HEK293 (cell line): Measurements from ENCODE around the gene ANKRD31.

Experiments used
- CTCF ChIA-PET: fragments of 350-600 bp; formaldehyde crosslinking; extraction: SDS; loops from one replicate; lab custom pipeline; 2021; ENCODE audit warnings: antibody characterized with exemption; lab: Yijun Ruan, JAX
- POLR2A ChIA-PET: fragments of 300-600 bp; formaldehyde crosslinking; extraction: SDS; loops from one replicate; lab custom pipeline; 2020; ENCODE audit warnings: antibody characterized with exemption, inconsistent platforms; lab: Yijun Ruan, JAX
- H3K27ac ChIP-seq: fragments of 200-500 bp; sonication (Bioruptor generic); 2 replicates; pipeline ENCODE4 v1.5.1; 2014; ENCODE audit warnings: low read depth, low read length, control low read depth, inconsistent platforms; ENCODE audit errors: extremely low read depth
- H3K36me3 ChIP-seq, 2 experiments: fragments of 200-500 bp in 1 of 2; sonication (Bioruptor generic) in 1 of 2; 1 replicate in 1 of 2; 2 replicates in 1 of 2; pipeline ENCODE4 v1.5.1; 2014 to 2017; ENCODE audit warnings: inconsistent platforms in 2 of 2, low read length in 2 of 2; ENCODE audit not compliant: control insufficient read depth in 2 of 2, insufficient read depth in 1 of 2
- H3K4me1 ChIP-seq: fragments of 200-500 bp; sonication (Bioruptor generic); 2 replicates; pipeline ENCODE4 v1.5.1; 2014; ENCODE audit warnings: mild to moderate bottlenecking, low read length, inconsistent platforms; ENCODE audit not compliant: control insufficient read depth, insufficient read depth
- H3K4me3 ChIP-seq: 2 replicates; pipeline ENCODE4 v1.5.1; 2011; ENCODE audit warnings: low read depth, mild to moderate bottlenecking, control low read depth, low read length, moderate library complexity
- H3K9me3 ChIP-seq: fragments of 200-500 bp; sonication (Bioruptor generic); 2 replicates; pipeline ENCODE4 v1.5.1; 2014; ENCODE audit warnings: low read depth, low read length, inconsistent platforms; ENCODE audit not compliant: control insufficient read depth, insufficient read depth
- EGR2 ChIP-seq: fragments of 450-650 bp; formaldehyde crosslinking; IDR thresholded peaks from 2 replicates; pipeline ENCODE4 v1.5.1; 2016; ENCODE audit warnings: low read depth, missing biosample characterization, missing genetic modification characterization
- FEZF1 ChIP-seq: fragments of 450-650 bp; formaldehyde crosslinking; IDR thresholded peaks from 2 replicates; pipeline ENCODE4 v1.5.1; 2016; ENCODE audit warnings: missing biosample characterization, missing genetic modification characterization
- GLIS2 ChIP-seq: fragments of 450-650 bp; formaldehyde crosslinking; IDR thresholded peaks from 2 replicates; pipeline ENCODE4 v1.5.1; 2016; ENCODE audit warnings: missing biosample characterization, missing genetic modification characterization
- HOXD13 ChIP-seq: sonication (generic); formaldehyde crosslinking; IDR thresholded peaks from 2 replicates; pipeline ENCODE4 v1.8.0; 2022; ENCODE audit warnings: missing genetic modification reagents, borderline replicate concordance
- KLF1 ChIP-seq: fragments of 450-650 bp; formaldehyde crosslinking; IDR thresholded peaks from 2 replicates; pipeline ENCODE4 v1.5.1; 2016; ENCODE audit warnings: missing biosample characterization, missing genetic modification characterization
- MEIS1 ChIP-seq: sonication (generic); formaldehyde crosslinking; IDR thresholded peaks from 2 replicates; pipeline ENCODE4 v1.8.1; 2022; ENCODE audit warnings: missing genetic modification reagents, mild to moderate bottlenecking, borderline replicate concordance
- OSR2 ChIP-seq: fragments of 450-650 bp; formaldehyde crosslinking; IDR thresholded peaks from 2 replicates; pipeline ENCODE4 v1.5.1; 2016; ENCODE audit warnings: missing biosample characterization, missing genetic modification characterization
- PRDM1 ChIP-seq: fragments of 450-650 bp; formaldehyde crosslinking; IDR thresholded peaks from 2 replicates; pipeline ENCODE4; 2016; ENCODE audit warnings: missing biosample characterization, missing genetic modification characterization
- SCRT1 ChIP-seq: fragments of 450-650 bp; formaldehyde crosslinking; IDR thresholded peaks from 2 replicates; pipeline ENCODE4 v1.5.1; 2016; ENCODE audit warnings: missing biosample characterization, missing genetic modification characterization, borderline replicate concordance
- ZBTB21 ChIP-seq: fragments of 450-650 bp; formaldehyde crosslinking; IDR thresholded peaks from 2 replicates; pipeline ENCODE4 v1.5.1; 2017; ENCODE audit warnings: missing biosample characterization, missing genetic modification characterization
- ZBTB8A ChIP-seq: fragments of 450-650 bp; formaldehyde crosslinking; IDR thresholded peaks from 2 replicates; pipeline ENCODE4 v1.5.1; 2016; ENCODE audit warnings: missing biosample characterization, missing genetic modification characterization
- ZFP3 ChIP-seq: fragments of 450-650 bp; formaldehyde crosslinking; IDR thresholded peaks from 2 replicates; pipeline ENCODE4 v1.5.1; 2016; ENCODE audit warnings: low read depth, missing biosample characterization, missing genetic modification characterization
- ZFP69B ChIP-seq: fragments of 450-650 bp; formaldehyde crosslinking; IDR thresholded peaks from 2 replicates; pipeline ENCODE4 v1.5.1; 2016; ENCODE audit warnings: missing biosample characterization, missing genetic modification characterization
- ZNF10 ChIP-seq: fragments of 450-650 bp; formaldehyde crosslinking; IDR thresholded peaks from 2 replicates; pipeline ENCODE4 v1.5.1; 2017; ENCODE audit warnings: missing biosample characterization, missing genetic modification characterization
- ZNF155 ChIP-seq: fragments of 450-650 bp; formaldehyde crosslinking; IDR thresholded peaks from 2 replicates; pipeline ENCODE4 v1.5.1; 2016; ENCODE audit warnings: missing biosample characterization, missing genetic modification characterization
- ZNF184 ChIP-seq: fragments of 450-650 bp; IDR thresholded peaks from 2 replicates; pipeline ENCODE4 v1.5.1; 2018; ENCODE audit warnings: missing biosample characterization, mild to moderate bottlenecking, missing genetic modification characterization
- ZNF292 ChIP-seq: fragments of 450-650 bp; formaldehyde crosslinking; IDR thresholded peaks from 2 replicates; pipeline ENCODE4 v1.5.1; 2016; ENCODE audit warnings: low read depth, missing biosample characterization, missing genetic modification characterization, borderline replicate concordance
- ZNF324 ChIP-seq: fragments of 450-650 bp; formaldehyde crosslinking; IDR thresholded peaks from 2 replicates; pipeline ENCODE4 v1.5.1; 2016; ENCODE audit warnings: missing biosample characterization, missing genetic modification characterization
- ZNF335 ChIP-seq: fragments of 450-650 bp; formaldehyde crosslinking; conservative IDR thresholded peaks from 2 replicates; pipeline ENCODE4 v1.5.1; 2016; ENCODE audit warnings: missing biosample characterization, missing genetic modification characterization
- ZNF350 ChIP-seq: fragments of 450-650 bp; formaldehyde crosslinking; IDR thresholded peaks from 2 replicates; pipeline ENCODE4 v1.5.0; 2017; ENCODE audit warnings: missing biosample characterization, mild to moderate bottlenecking, missing genetic modification characterization
- ZNF391 ChIP-seq: fragments of 450-650 bp; formaldehyde crosslinking; IDR thresholded peaks from 2 replicates; pipeline ENCODE4 v1.5.1; 2016; ENCODE audit warnings: low read depth, missing biosample characterization, missing genetic modification characterization, borderline replicate concordance
- ZNF701 ChIP-seq: fragments of 450-650 bp; formaldehyde crosslinking; IDR thresholded peaks from 2 replicates; pipeline ENCODE4 v1.5.1; 2016; ENCODE audit warnings: missing biosample characterization, missing genetic modification characterization
- ZNF76 ChIP-seq: fragments of 450-650 bp; formaldehyde crosslinking; IDR thresholded peaks from 2 replicates; pipeline ENCODE4; 2016; ENCODE audit warnings: low read depth, missing biosample characterization, missing genetic modification characterization, borderline replicate concordance
- ZNF791 ChIP-seq: fragments of 450-650 bp; formaldehyde crosslinking; IDR thresholded peaks from 2 replicates; pipeline ENCODE4 v1.5.1; 2016; ENCODE audit warnings: missing biosample characterization, missing genetic modification characterization
- TF ChIP-seq, protein P1 (sequence below): fragments of 450-650 bp; formaldehyde crosslinking; IDR thresholded peaks from 2 replicates; pipeline ENCODE4 v1.5.1; 2016; ENCODE audit warnings: missing biosample characterization, missing genetic modification characterization, low read depth
- TF ChIP-seq, protein P2 (sequence below): fragments of 450-650 bp; formaldehyde crosslinking; IDR thresholded peaks from 2 replicates; pipeline ENCODE4 v1.5.1; 2016; ENCODE audit warnings: missing biosample characterization, missing genetic modification characterization
- TF ChIP-seq, protein P3 (sequence below): fragments of 450-650 bp; formaldehyde crosslinking; optimal IDR thresholded peaks from 2 replicates; pipeline ENCODE3; 2016; ENCODE audit warnings: missing biosample characterization, mild to moderate bottlenecking, missing genetic modification characterization

The ANKRD31 gene

DNA sequence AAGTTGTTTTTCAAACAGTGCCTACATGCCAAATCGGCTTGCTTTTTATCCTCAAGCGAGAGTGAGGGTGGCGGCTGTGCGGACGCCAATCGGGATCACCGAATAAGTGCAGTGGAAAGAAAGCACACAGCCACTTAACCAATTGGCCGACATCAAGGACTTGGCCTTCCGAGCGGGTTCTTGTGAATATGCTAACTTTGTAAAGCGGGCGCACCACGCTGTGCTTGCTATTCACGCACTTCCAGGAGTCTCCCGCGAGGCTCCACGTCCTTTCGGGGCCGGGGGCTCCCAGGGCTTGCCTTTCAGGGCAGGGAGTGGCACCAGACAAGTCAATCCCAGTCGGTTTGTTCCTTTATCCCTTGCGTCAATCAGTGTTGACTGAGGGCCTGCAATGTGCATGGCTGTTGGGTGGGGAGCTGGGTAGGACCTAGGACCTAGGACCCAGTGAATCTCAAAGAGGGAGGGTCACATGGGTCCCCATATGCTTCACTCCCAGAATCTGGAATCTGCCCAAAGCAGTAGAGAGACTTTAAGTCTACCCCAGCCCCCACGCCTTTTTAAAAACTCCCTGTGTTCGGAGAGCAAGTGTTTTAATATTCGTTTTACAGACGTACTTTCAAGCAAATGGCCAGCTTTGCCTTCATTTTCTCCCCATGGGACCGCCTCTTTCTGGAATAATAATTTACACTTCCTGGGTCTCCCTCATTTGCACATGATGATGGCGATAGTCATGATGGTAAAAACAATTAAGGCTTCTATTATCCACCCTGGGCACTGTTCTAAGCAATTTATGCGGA, 182.3 kb downstream of the ANKRD31 start:
- POLR2A ChIA-PET: interaction anchor here (0.9 to 1.4 kb wide), 2 partner anchors 183 to 282 kb away, joined by 4 read pairs; partner anchors contain the start of genes ANKRD31 and HMGCR
- Histone ChIP-seq H3K36me3 (no peaks in the 10 kb centered on the region), H3K4me1 (peaks cover 7% of the 10 kb centered on the region), H3K9me3 (no peaks in the 10 kb centered on the region), H3K4me3 (peak overlapping the region; percentile 67), H3K27ac (peak overlapping the region; percentile 53; the same call in 1 of the 2 replicates)
- TF ChIP-seq, protein P1, sequence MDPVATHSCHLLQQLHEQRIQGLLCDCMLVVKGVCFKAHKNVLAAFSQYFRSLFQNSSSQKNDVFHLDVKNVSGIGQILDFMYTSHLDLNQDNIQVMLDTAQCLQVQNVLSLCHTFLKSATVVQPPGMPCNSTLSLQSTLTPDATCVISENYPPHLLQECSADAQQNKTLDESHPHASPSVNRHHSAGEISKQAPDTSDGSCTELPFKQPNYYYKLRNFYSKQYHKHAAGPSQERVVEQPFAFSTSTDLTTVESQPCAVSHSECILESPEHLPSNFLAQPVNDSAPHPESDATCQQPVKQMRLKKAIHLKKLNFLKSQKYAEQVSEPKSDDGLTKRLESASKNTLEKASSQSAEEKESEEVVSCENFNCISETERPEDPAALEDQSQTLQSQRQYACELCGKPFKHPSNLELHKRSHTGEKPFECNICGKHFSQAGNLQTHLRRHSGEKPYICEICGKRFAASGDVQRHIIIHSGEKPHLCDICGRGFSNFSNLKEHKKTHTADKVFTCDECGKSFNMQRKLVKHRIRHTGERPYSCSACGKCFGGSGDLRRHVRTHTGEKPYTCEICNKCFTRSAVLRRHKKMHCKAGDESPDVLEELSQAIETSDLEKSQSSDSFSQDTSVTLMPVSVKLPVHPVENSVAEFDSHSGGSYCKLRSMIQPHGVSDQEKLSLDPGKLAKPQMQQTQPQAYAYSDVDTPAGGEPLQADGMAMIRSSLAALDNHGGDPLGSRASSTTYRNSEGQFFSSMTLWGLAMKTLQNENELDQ (tag by site-specific recombination): no peak
- TF ChIP-seq SCRT1 (no peak), OSR2 (tag by site-specific recombination) (no peak), PRDM1 (tag by site-specific recombination) (no peak), ZNF324 (no peak)
- CTCF ChIA-PET: interaction anchor here (0.6 to 0.8 kb wide), 3 partner anchors 690 to 1204 kb away, joined by 3 to 4 read pairs (median 4); no protein-coding TSS in a partner anchor

DNA sequence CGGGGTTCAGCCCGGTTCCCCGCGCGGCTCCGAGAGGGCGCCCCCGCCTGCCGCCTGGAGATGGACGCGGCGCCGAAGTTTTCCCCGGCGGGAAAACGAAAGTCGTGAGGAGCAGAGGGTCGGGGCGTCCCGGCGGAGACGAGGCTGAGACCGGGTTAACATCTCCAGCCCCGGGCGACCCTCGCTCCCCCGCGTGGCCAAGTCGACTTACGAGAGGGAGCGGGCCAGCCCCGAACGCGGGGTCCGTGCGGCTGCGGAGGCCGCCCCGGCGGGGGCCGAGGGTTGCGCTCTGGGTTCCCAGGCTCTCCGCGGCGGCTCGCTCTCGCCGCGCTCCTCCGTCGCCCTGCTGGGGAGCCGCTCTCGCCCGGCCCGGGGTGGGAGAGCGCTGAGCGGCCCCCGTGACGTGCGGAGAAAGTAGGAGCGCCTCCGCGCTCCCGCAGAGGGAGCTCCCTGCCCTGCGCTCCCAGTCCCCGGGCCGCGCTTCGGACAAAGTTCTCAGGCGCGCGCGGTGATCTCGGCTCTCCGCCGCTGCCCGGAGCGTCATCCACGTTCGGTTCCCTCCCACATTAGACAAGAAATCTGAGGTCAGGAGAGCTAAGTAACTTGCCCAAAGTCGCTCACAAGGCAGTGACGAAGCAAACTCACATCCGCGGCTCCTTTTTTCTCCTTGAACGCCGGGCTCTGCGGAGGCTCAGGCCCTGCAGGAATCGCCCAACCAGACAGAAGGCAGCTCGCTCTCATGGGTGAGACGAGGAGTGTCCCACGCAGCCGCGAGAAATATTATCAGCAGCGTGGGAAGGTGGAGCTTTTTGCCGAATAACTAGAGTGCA, 183.2 kb downstream of the ANKRD31 start:
- H3K27ac ChIP-seq: peak overlapping the region; percentile 53; the same call in 1 of the 2 replicates
- POLR2A ChIA-PET: interaction anchor here (0.9 to 1.4 kb wide), 2 partner anchors 183 to 283 kb away, joined by 4 read pairs; partner anchors contain the start of genes ANKRD31 and HMGCR
- peak overlapping the region; percentile 67 for H3K4me3 ChIP-seq
- no peaks in the 10 kb centered on the region for H3K9me3 ChIP-seq
- H3K4me1 ChIP-seq: peaks cover 7% of the 10 kb centered on the region
- CTCF ChIA-PET: interaction anchor here (0.6 to 0.8 kb wide), 3 partner anchors 689 to 1205 kb away, joined by 3 to 4 read pairs (median 4); no protein-coding TSS in a partner anchor
- no peaks in the 10 kb centered on the region for H3K36me3 ChIP-seq
- TF ChIP-seq ZNF184 (tag by site-specific recombination) (no peak), PRDM1 (tag by site-specific recombination) (peak; percentile 65), ZNF292 (tag by site-specific recombination) (no peak), FEZF1 (no peak), MEIS1 (CRISPR knock-in tag) (no peak), ZNF391 (tag by site-specific recombination) (no peak), ZFP69B (tag by site-specific recombination) (no peak), ZNF10 (tag by site-specific recombination) (no peak), ZNF350 (tag by site-specific recombination) (no peak), EGR2 (tag by site-specific recombination) (no peak), GLIS2 (tag by site-specific recombination) (peak; percentile 71), ZNF791 (tag by site-specific recombination) (no peak), HOXD13 (CRISPR knock-in tag) (no peak), ZFP3 (tag by site-specific recombination) (0 out of 2 replicates have a peak, but pooled peaks have one; percentile 18), ZNF701 (tag by site-specific recombination) (no peak), ZBTB21 (tag by site-specific recombination) (no peak), ZNF335 (tag by site-specific recombination) (peak; percentile 78), ZNF76 (tag by site-specific recombination) (peak; percentile 17; the same call in 1 of the 2 replicates), KLF1 (no peak), ZNF155 (tag by site-specific recombination) (no peak), ZBTB8A (peak; percentile 69)
- TF ChIP-seq, protein P2, sequence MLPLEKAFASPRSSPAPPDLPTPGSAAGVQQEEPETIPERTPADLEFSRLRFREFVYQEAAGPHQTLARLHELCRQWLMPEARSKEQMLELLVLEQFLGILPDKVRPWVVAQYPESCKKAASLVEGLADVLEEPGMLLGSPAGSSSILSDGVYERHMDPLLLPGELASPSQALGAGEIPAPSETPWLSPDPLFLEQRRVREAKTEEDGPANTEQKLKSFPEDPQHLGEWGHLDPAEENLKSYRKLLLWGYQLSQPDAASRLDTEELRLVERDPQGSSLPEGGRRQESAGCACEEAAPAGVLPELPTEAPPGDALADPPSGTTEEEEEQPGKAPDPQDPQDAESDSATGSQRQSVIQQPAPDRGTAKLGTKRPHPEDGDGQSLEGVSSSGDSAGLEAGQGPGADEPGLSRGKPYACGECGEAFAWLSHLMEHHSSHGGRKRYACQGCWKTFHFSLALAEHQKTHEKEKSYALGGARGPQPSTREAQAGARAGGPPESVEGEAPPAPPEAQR (tag by site-specific recombination): no peak
- TF ChIP-seq, protein P3, sequence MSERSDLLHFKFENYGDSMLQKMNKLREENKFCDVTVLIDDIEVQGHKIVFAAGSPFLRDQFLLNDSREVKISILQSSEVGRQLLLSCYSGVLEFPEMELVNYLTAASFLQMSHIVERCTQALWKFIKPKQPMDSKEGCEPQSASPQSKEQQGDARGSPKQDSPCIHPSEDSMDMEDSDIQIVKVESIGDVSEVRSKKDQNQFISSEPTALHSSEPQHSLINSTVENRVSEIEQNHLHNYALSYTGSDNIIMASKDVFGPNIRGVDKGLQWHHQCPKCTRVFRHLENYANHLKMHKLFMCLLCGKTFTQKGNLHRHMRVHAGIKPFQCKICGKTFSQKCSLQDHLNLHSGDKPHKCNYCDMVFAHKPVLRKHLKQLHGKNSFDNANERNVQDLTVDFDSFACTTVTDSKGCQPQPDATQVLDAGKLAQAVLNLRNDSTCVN: peak; percentile 82
